H1 (cell line): Measurements from ENCODE around the gene DTWD2. TPM values are rescaled to one million over a fixed set of nuclear protein-coding genes. Genes with fewer than 3 reads are reported as not detected.

Experiments used
- CTCF ChIA-PET: fragments of 300-600 bp; sonication (Branson Sonifier 250); formaldehyde crosslinking; loops from one replicate; lab custom pipeline; 2021; ENCODE audit not compliant: partially characterized antibody; lab: Charles Lee
- POLR2A ChIA-PET: fragments of 300-600 bp; sonication (Branson Sonifier 250); formaldehyde crosslinking; loops from one replicate; lab custom pipeline; 2021; ENCODE audit warnings: inconsistent platforms; ENCODE audit not compliant: partially characterized antibody; lab: Charles Lee
- DNase-seq, 2 experiments: peaks; one replicate each; pipeline versions ENCODE4 v3.0.0 to v3.0.0-alpha.2; 2010 to 2022; ENCODE audit warnings: low spot score in 2 of 2, low read depth in 1 of 2, mixed read lengths in 1 of 2
- FAIRE-seq: peaks from 2 replicates; lab custom pipeline; 2011; peaks lifted over from hg19 to GRCh38; lab: Jason Lieb, UNC
- H2AFZ ChIP-seq: 2 replicates; pipeline ENCODE4 v1.8.1; 2012; ENCODE audit warnings: low read length, inconsistent platforms
- H2AK5ac ChIP-seq: 2 replicates; pipeline ENCODE4 v1.6.1; 2013; ENCODE audit warnings: low read depth, low read length
- H2BK120ac ChIP-seq: replicated peaks from 2 replicates; pipeline ENCODE3; 2013; ENCODE audit warnings: low read depth, low read length, inconsistent platforms
- H2BK12ac ChIP-seq: 2 replicates; pipeline ENCODE4 v1.6.1; 2013; ENCODE audit warnings: low read depth, low read length
- H2BK15ac ChIP-seq: 2 replicates; pipeline ENCODE4 v1.6.1; 2013; ENCODE audit warnings: low read length
- H2BK20ac ChIP-seq: 2 replicates; pipeline ENCODE4 v1.6.1; 2013; ENCODE audit warnings: low read length
- H2BK5ac ChIP-seq: 2 replicates; pipeline ENCODE4 v1.6.1; 2013; ENCODE audit warnings: low read depth, low read length
- H3K14ac ChIP-seq: 2 replicates; pipeline ENCODE4 v1.6.1; 2013; ENCODE audit warnings: inconsistent platforms; ENCODE audit not compliant: insufficient read length
- H3K18ac ChIP-seq: 2 replicates; pipeline ENCODE4 v1.6.1; 2013; ENCODE audit warnings: low read length; ENCODE audit errors: extremely low read depth
- H3K23ac ChIP-seq: 2 replicates; pipeline ENCODE4 v1.6.1; 2013; ENCODE audit warnings: inconsistent platforms; ENCODE audit not compliant: insufficient read length
- H3K23me2 ChIP-seq: 2 replicates; pipeline ENCODE4 v1.6.1; 2013; ENCODE audit warnings: low read depth, low read length
- H3K27ac ChIP-seq: 2 replicates; pipeline ENCODE4 v1.6.1; 2011; ENCODE audit warnings: low read depth, low read length, inconsistent platforms
- H3K27me3 ChIP-seq, 4 experiments: replicated peaks in 1 of 4; 1 replicate in 1 of 4; 2 replicates in 3 of 4; pipeline versions ENCODE4 v1.6.1 to v1.8.1; 2011 to 2013; ENCODE audit warnings: low read length in 3 of 4, mild to moderate bottlenecking in 3 of 4, inconsistent platforms in 2 of 4, mixed read lengths in 2 of 4, moderate library complexity in 1 of 4; ENCODE audit not compliant: control insufficient read depth in 3 of 4, insufficient read depth in 3 of 4; ENCODE audit errors: extremely low read depth in 1 of 4
- H3K36me3 ChIP-seq, 4 experiments: 2 replicates each; pipeline versions ENCODE4 v1.6.1 to v1.8.1; 2011 to 2013; ENCODE audit warnings: mild to moderate bottlenecking in 4 of 4, low read length in 3 of 4, moderate library complexity in 2 of 4, control low read depth in 1 of 4, inconsistent platforms in 1 of 4; ENCODE audit not compliant: insufficient read depth in 4 of 4, control insufficient read depth in 2 of 4
- H3K4ac ChIP-seq: replicated peaks from 2 replicates; pipeline ENCODE3; 2013; ENCODE audit warnings: low read length, low read depth, mixed read lengths, inconsistent platforms; ENCODE audit not compliant: insufficient read length
- H3K4me1 ChIP-seq, 4 experiments: replicated peaks in 1 of 4; 1 replicate in 1 of 4; 2 replicates in 3 of 4; pipeline versions ENCODE4 v1.6.1 to v1.8.1; 2011 to 2013; ENCODE audit warnings: low read length in 3 of 4, inconsistent platforms in 2 of 4, mixed read lengths in 1 of 4; ENCODE audit not compliant: insufficient read depth in 4 of 4, control insufficient read depth in 3 of 4
- H3K4me2 ChIP-seq, 2 experiments: 2 replicates each; pipeline versions ENCODE4 v1.6.1 to v1.8.1; 2011 to 2013; ENCODE audit warnings: low read depth in 2 of 2, low read length in 2 of 2, control low read depth in 1 of 2, inconsistent platforms in 1 of 2, mild to moderate bottlenecking in 1 of 2; ENCODE audit not compliant: insufficient read depth in 1 of 2
- H3K4me3 ChIP-seq, 4 experiments: fragments of 200-600, 300-600 bp in 1 of 4; sonication (generic), shearing (Covaris generic), sonication (Bioruptor Twin) in 1 of 4; 2 replicates each; pipeline versions ENCODE4 v1.5.1 to v1.8.1; 2011 to 2016; ENCODE audit warnings: low read length in 4 of 4, low read depth in 3 of 4, control low read depth in 2 of 4, inconsistent platforms in 2 of 4, mild to moderate bottlenecking in 2 of 4, mixed read lengths in 1 of 4, moderate library complexity in 1 of 4; ENCODE audit not compliant: insufficient read depth in 2 of 4; ENCODE audit errors: extremely low read depth in 1 of 4
- H3K56ac ChIP-seq: replicated peaks from 2 replicates; pipeline ENCODE3; 2013; ENCODE audit warnings: low read depth, mild to moderate bottlenecking, mixed read lengths, low read length, inconsistent platforms; ENCODE audit not compliant: insufficient read length
- H3K79me1 ChIP-seq: 2 replicates; pipeline ENCODE4 v1.6.1; 2013; ENCODE audit warnings: low read depth, low read length, control low read depth
- H3K79me2 ChIP-seq, 2 experiments: 2 replicates each; pipeline versions ENCODE4 v1.6.1 to v1.8.1; 2012 to 2013; ENCODE audit warnings: low read length in 2 of 2, mild to moderate bottlenecking in 2 of 2, inconsistent platforms in 1 of 2; ENCODE audit not compliant: insufficient read depth in 2 of 2, control insufficient read depth in 1 of 2
- H3K9ac ChIP-seq, 4 experiments: replicated peaks in 1 of 4; 1 replicate in 1 of 4; 2 replicates in 3 of 4; pipeline versions ENCODE4 v1.6.1 to v1.8.1; 2011 to 2013; ENCODE audit warnings: low read depth in 3 of 4, low read length in 3 of 4, control low read depth in 2 of 4, mild to moderate bottlenecking in 2 of 4, moderate library complexity in 2 of 4, inconsistent platforms in 1 of 4; ENCODE audit errors: extremely low read depth in 1 of 4
- H3K9me3 ChIP-seq, 2 experiments: 2 replicates each; pipeline versions ENCODE4 v1.6.1 to v1.8.1; 2012 to 2013; ENCODE audit warnings: mild to moderate bottlenecking in 2 of 2, moderate library complexity in 2 of 2, control low read depth in 1 of 2, inconsistent platforms in 1 of 2, low read depth in 1 of 2, low read length in 1 of 2, mixed read lengths in 1 of 2; ENCODE audit not compliant: insufficient read depth in 2 of 2
- H4K20me1 ChIP-seq, 2 experiments: replicated peaks in 1 of 2; 2 replicates each; pipeline versions ENCODE3 to v1.8.1; 2011 to 2013; ENCODE audit warnings: inconsistent platforms in 2 of 2, low read length in 2 of 2, mild to moderate bottlenecking in 1 of 2; ENCODE audit not compliant: insufficient read depth in 2 of 2, control insufficient read depth in 1 of 2
- H4K5ac ChIP-seq: 2 replicates; pipeline ENCODE4 v1.6.1; 2013; ENCODE audit warnings: low read length, low read depth, mixed read lengths, inconsistent platforms; ENCODE audit not compliant: insufficient read length
- H4K8ac ChIP-seq: 2 replicates; pipeline ENCODE4 v1.8.0; 2013; ENCODE audit warnings: mild to moderate bottlenecking, moderate library complexity, low read length, inconsistent platforms; ENCODE audit not compliant: insufficient read depth; ENCODE audit errors: extremely low read depth
- H4K91ac ChIP-seq: replicated peaks from 2 replicates; pipeline ENCODE3; 2013; ENCODE audit warnings: low read length, mixed read lengths, inconsistent platforms; ENCODE audit not compliant: insufficient read length
- CBX5 ChIP-seq: fragments of 300-800, 300-1000 bp; sonication (generic); IDR thresholded peaks from 2 replicates; pipeline ENCODE4 v1.7.1; 2016; ENCODE audit warnings: antibody characterized with exemption, low read length, low read depth
- WGBS, 2 experiments: shearing (Covaris generic) in 1 of 2; methylation state at CpG; one replicate each; pipeline versions ENCODE4 v1.1.6 to v1.1.7; 2013 to 2015; ENCODE audit warnings: low lambda C conversion rate in 2 of 2, mixed read lengths in 2 of 2, inconsistent platforms in 1 of 2, low coverage in 1 of 2, missing lambda C conversion rate in 1 of 2; ENCODE audit not compliant: insufficient replicate concordance in 2 of 2, insufficient coverage in 1 of 2, insufficient read length in 1 of 2; ENCODE audit errors: extremely low coverage in 1 of 2, missing lambda C conversion rate in 1 of 2; 5-methylcytosine and 5-hydroxymethylcytosine counted together
- polyA plus RNA-seq, 7 experiments: library from polyadenylated mRNA; depleted of rRNA in 3 of 7; stranded (reverse) in 5 of 7; unstranded in 2 of 7; fragments of >200 nt in 5 of 7; fragments of 200-250 nt in 2 of 7; gene quantifications; 1 replicate in 5 of 7; 2 replicates in 1 of 7; 4 replicates in 1 of 7; pipeline versions ENCODE4 v1.2.1 to v1.2.3, GENCODE V29; 2011 to 2013; ENCODE audit warnings: missing spikeins in 2 of 7, mixed read lengths in 2 of 7
- total RNA-seq: library from RNA; stranded (reverse); fragmentation: NEBNext Ultra II Directional; extraction: Animal tissue kit (Norgen Biotek cat#: 25700); gene quantifications from 2 replicates; pipeline ENCODE4 v1.2.1, GENCODE V29; 2021

The DTWD2 gene
- total and polyA plus RNA-seq, 2 of the 8 experiments (the other 6 are each of a cell fraction or from before 2014, with no cell fraction given), result 4.3 to 17.1 TPM

- Histone ChIP-seq H3K23me2 (no peaks in the 10 kb centered on the region), H3K14ac (no peak overlapping the region), H4K20me1 (no peaks in the 10 kb centered on the region), H3K9me3 (peaks cover 3 to 11% of the 10 kb centered on the region in 2 experiments; a peak in 2 of 4 replicates), H4K8ac (no peak overlapping the region), H2AFZ (no peak overlapping the region), H4K5ac (no peak overlapping the region), H3K79me1 (no peaks in the 10 kb centered on the region), H3K23ac (no peak overlapping the region), H3K79me2 (no peaks in the 10 kb centered on the region), H3K27me3 (no peaks in the 10 kb centered on the region), H2BK15ac (no peak overlapping the region), H4K91ac (no peak overlapping the region), H3K27ac (no peak overlapping the region), H3K18ac (no peak overlapping the region), H3K9ac (no peak overlapping the region), H3K4me3 (no peak overlapping the region), H3K36me3 (no peaks in the 10 kb centered on the region), H3K4ac (no peak overlapping the region), H3K4me2 (no peak overlapping the region), H3K4me1 (peaks cover 2 to 11% (median 5%) of the 10 kb centered on the region in 4 experiments; a peak in 5 of 7 replicates), H2BK12ac (no peak overlapping the region), H2AK5ac (no peak overlapping the region), H3K56ac (no peak overlapping the region), H2BK20ac (no peak overlapping the region), H2BK120ac (no peak overlapping the region), H2BK5ac (no peak overlapping the region)
- CTCF ChIA-PET, result no interaction called here
- POLR2A ChIA-PET, result no interaction called here
- 89% methylated on average over 1 of the region's 1 CpG; no CpG with 5 or more reads in 1 of the 2 experiments for WGBS, 2 experiments
- TF ChIP-seq CBX5, result no peak
- DNase-seq (no peak), FAIRE-seq (no peak)
Observed at GRCh38 chr5:118931564-118931963, 56.8 kb downstream of the DTWD2 start.
